ENCODE results near the gene PSPC1. TPM values are rescaled to one million over a fixed set of nuclear protein-coding genes. Genes with fewer than 3 reads are reported as not detected.

Gene PSPC1
- total RNA-seq, 1 experiment from 2014 or later: 24.3 TPM

Other genes starting within 250 kb of the PSPC1 start
- not detected in 2 replicates for gene TPTE2, start 221.4 kb downstream of the PSPC1 start, total RNA-seq (2014; rRNA removed; shearing (Covaris generic); ENCODE audit: low replicate concordance)
- gene MPHOSPH8, start 149.3 kb downstream of the PSPC1 start, total RNA-seq (2014; rRNA removed; shearing (Covaris generic); ENCODE audit: low replicate concordance): 1.1 and 5.9 TPM in 2 replicates
- 3.3 and 4.5 TPM in 2 replicates for gene ZMYM5, start 80.7 kb upstream of the PSPC1 start, total RNA-seq (2014; rRNA removed; shearing (Covaris generic); ENCODE audit: low replicate concordance)
- 14.9 and 42.8 TPM in 2 replicates for gene ZMYM2, start 175.8 kb upstream of the PSPC1 start, total RNA-seq (2014; rRNA removed; shearing (Covaris generic); ENCODE audit: low replicate concordance)